GM19397 (cell line): ENCODE data around the gene C9orf50.

Experiments
- ATAC-seq: cut with Tn5 transposase; IDR thresholded peaks from one replicate; pipeline ENCODE4 v1.9.1; 2021; ENCODE audit warnings: mild to moderate bottlenecking, moderate library complexity; ENCODE audit not compliant: unreplicated experiment

Gene C9orf50

GRCh38 chr9:129632460-129632859 is 11.6 kb upstream of the C9orf50 start:
- no peak for ATAC-seq

GRCh38 chr9:129631674-129632129 is 10.8 kb upstream of the C9orf50 start:
- ATAC-seq, result no peak

GRCh38 chr9:129630967-129631673 is 10.2 kb upstream of the C9orf50 start:
- ATAC-seq, result no peak

GRCh38 chr9:129629251-129629820 is 8.4 kb upstream of the C9orf50 start:
- ATAC-seq, result no peak

- no peak for ATAC-seq
These were observed 7.8 kb upstream of the C9orf50 start for GRCh38 chr9:129628709-129629108.

- ATAC-seq, result no peak
These were observed 6.9 kb upstream of the C9orf50 start for GRCh38 chr9:129627556-129628440.

- peak; percentile 29 for ATAC-seq
These were observed 5.9 kb upstream of the C9orf50 start for GRCh38 chr9:129626625-129627284.

GRCh38 chr9:129626079-129626624 is 5.3 kb upstream of the C9orf50 start, which contains the start of gene NTMT1:
TSS of gene NTMT1 (plus strand) at chr9:129626163. CDS start at chr9:129632704, 6,541 bp downstream.
- peak; percentile 79 for ATAC-seq

- no peak for ATAC-seq
These were observed 4.0 kb upstream of the C9orf50 start for GRCh38 chr9:129624947-129625346.

- no peak for ATAC-seq
These were observed 3.4 kb upstream of the C9orf50 start for GRCh38 chr9:129624168-129624759.

- no peak for ATAC-seq
These were observed 2.4 kb upstream of the C9orf50 start for GRCh38 chr9:129623331-129623730.

- no peak for ATAC-seq
These were observed 873 bp downstream of the C9orf50 start for GRCh38 chr9:129619787-129620668.

GRCh38 chr9:129617167-129617566 is 3.7 kb downstream of the C9orf50 start:
- no peak for ATAC-seq

- no peak for ATAC-seq
These were observed 5.3 kb downstream of the C9orf50 start for GRCh38 chr9:129615407-129616285.

GRCh38 chr9:129614932-129615331 is 6.0 kb downstream of the C9orf50 start:
- ATAC-seq, result no peak

- no peak for ATAC-seq
These were observed 7.3 kb downstream of the C9orf50 start for GRCh38 chr9:129613520-129614175.

- ATAC-seq, result no peak
These were observed 7.9 kb downstream of the C9orf50 start for GRCh38 chr9:129612815-129613519.
